NOMO-1 (cell line): ENCODE measurements around the gene RFTN1.
A peak's percentile ranks its signal among the peaks of the same experiment; 100 is the strongest.

Experiments
- DNase-seq, 2 experiments: peaks; one replicate each; lab custom pipeline; 2025; ENCODE audit not compliant: unreplicated experiment in 2 of 2; lab: John Stamatoyannopoulos, UW

Gene RFTN1

DNA sequence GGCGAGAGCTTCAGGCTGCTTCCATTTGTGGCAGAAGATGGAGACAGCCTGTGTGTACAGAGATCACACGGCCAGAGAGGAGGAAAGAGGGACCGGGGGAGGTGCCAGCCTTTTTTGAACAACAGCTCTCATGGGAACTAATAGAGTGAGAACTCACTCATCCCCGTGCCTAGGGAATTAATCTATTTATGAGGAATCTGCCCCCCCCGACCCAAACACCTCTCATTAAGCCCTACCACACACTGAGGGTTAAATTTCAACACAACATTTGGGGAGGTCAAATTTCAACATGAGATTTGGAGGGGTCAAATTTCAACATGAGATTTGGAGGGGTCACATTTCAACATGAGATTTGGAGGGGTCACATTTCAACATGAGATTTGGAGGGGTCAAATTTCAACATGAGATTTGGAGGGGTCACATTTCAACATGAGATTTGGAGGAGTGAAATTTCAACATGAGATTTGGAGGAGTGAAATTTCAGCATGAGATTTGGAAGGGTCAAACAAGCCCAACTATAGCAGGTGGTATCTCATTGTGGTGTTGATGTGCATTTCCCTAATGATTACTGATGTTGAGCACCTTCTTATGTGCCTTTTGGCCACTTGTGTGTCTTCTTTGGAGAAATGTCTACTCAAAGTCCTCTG, 20.6 kb upstream of the RFTN1 start:
- no peak for DNase-seq

DNA sequence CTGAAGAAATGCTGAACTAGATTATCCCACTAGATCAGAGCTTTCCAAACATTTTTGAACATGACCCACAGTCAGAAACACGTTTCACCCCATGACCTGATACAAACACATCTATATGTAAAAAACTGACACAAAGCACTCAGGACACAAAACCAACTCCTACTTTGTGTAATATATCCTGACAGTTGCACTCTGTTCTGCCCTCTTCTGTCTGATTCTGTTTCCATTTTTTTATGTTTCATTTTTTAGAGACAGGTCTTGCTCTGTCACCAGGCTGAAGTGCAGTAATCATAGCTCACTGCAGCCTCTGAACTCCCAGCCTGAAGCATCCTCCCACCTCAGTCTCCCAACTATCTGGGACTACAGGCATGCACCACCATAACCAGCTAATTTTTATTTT, 15.8 kb upstream of the RFTN1 start:
- no peak for DNase-seq

DNA sequence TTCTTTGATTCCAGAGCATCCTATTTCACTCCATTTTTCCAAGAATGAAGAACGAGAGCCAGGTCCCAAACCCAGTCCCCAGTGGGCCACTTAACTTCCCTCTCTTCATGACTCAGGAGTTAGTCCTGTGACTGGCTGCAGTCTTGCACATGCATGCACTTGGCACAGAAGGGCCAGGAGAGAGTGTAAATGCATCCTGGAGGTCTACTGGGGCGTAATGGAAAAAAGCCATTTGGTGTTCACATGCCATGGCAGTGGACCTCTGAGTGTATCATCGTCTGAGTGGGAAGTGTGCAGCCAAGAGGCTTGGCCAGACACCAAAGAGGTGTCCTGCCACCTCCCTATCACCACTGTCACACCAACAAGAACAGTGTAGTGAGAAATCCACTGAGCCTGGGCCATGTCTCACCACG, 15.1 kb upstream of the RFTN1 start:
- DNase-seq = no peak

DNA sequence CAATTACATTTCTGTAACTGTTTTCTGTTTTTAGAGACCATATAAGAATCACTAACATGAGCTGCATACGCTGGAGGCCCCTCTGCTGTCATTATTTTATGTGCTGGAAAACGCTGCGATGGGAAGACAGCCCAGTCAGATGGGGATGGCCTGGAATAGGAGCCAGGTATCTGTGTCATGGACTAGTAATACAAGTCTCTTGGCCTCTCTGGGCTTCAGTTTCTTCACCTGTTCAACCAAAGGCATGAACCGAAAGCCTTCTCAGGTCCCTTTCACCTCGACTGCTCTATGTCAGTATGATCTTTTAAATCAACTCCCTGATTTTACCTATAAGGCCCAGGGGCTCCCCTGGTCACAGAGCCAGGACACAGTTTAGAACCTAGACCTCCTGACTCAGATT, 14.6 kb upstream of the RFTN1 start:
- DNase-seq = no peak

DNA sequence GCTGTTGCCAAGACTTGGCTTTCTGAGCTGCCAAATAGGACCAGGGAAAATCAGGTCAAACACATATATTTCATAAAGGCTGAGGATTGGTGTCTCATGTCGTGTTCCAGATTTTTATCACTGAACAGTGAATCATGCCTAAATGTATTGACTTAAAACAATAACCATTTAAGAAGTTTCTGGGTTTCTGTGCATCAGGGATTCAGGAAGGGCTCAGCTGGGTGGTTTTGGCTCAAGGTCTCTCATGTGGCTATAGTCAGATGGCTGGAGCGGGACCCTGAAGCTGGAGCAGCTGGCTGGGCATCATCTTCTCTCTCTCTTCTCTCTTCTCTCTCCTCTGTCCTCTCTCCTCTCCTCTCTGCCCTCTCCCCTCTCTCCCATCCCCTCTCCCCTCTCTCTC, 10.7 kb upstream of the RFTN1 start:
- DNase-seq = no peak

DNA sequence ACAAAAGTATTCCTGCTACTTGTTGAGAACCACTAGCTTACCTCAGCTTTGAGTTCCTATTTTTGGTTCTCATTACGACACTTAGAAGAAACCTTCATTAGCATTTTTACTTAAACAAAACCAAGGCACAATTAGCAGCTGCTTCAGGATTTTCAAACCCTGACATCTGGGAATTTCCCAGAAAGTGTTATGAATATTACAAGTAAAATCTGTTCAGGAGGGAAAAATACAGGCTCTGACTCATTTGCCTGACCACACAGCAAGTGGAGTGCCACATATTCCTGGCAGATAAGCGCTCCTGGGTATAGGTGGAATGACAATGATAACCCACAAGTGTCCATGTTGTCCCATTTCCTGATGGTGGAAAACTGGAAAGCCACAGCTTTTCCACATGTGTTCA, 10.3 kb upstream of the RFTN1 start:
- peak in 1 of 2 experiments; percentile 35 for DNase-seq

DNA sequence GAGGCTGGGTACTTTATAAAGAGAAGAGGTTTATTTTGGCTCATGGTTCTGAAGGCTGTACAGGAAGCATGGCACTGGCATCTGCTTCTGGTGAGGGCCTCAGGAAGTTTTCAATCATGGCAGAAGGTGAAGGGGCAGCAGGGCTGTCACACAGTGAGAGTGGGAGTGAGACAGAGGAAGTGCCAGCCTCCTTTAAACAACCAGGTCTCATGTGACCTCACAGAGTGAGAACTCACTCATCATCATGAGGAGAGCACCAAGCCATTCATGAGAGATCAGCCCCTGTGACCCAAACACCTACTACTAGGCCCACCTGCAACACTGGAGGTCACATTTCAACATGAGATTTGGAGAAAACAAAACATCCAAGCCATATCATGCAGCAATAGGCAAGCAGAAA, 9.3 kb upstream of the RFTN1 start:
- no peak for DNase-seq

GRCh38 chr3:16520970-16521881, 7.7 kb upstream of the RFTN1 start:
- DNase-seq = peak; percentile 7 to 26

DNA sequence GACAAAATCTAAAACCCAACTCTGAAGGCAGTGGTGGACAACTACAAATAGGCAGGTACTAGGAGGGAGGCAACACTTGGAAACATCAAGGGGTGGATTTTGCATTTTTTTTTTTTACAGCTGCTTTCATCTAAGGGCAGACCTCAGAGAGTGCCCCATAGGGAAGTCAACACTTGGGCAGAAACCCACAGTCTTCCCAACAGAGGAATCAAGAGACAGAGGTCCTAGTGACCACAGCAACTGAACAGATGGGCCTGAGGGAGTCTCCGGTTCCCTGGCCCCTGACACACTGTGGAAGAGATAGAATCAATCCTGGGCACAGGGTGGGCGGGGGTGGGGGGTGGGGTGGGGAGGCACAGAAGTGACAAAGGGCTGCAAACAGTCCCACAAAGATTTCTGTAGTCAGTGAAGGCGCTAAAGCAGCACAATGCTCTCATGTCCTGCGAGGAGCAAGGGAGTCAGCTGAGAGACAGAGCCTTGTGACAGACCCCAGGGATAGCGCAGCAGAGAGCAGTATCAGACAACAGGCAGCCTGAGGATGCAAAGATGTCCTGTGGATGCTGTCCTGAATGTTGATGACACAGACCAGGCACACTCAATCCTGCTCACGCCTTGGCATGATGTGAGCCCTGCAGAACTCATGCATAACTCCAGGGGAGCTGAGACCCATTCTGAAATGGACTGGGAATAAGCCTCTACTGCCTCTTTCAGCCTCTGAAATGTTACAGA, 6.9 kb upstream of the RFTN1 start:
- DNase-seq = no peak

DNA sequence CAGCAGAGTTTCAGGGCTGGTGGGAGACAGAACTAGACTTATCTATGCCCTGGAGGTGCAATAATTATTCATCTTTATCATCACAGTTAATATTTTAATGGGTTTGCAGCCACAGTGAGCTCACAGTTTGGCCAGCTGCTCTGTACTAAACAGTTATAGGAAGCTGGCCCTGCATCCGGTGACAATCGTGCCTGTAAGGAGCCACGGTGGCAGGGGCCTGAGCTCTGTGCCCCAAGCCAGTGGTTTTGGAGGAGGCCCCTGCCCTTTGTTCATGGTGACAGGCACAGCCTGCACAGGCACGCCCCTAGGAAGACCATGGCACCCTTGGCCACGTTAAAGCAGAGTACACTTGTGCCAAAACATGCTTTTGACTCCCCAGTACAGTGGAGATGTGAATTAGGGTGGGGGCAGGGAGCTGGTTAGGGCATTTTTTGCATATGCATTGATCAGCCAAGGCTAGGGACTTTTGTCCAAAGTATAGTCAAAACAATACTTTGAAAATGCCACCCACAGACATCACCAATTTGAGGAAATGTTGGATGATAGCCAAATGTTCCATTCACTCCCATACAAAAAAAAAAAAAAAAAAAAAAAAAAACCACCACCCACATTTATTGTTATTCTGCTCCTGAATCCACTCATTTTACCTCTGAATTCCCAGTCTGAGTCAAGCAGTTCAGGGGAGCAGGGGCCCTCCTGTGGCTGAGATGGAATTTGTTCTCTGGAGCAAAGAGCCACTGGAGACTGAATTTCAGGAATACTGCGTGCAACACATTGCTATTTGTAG, 3.4 kb upstream of the RFTN1 start:
- no peak for DNase-seq

DNA sequence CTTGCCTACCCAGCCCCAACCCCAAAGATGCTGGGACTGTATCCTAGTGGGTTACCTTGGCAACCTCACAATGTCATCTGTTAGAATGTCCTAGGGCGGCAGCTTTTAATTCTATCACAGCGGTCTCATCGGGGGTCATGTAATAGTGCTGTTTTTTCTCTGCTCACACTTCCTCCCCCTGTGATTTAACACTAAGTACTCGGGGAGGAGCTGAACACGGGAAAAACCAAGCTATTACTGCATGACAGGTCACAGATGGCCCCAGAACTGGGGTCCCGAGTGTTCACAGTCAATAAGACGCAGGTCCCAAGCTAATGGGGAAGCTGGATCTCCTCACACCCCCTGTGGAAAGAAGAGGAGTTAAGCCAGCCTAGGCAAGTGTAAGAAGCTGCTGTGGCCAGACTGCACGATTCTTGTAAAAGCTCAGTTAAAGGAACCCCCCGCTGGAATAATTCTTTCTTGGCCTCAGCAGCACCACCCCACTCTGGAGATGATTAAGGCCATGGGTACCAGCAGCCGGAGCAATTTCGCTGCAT, 2.5 kb upstream of the RFTN1 start:
- no peak for DNase-seq

- no peak for DNase-seq
Measured at GRCh38 chr3:16514755-16515353, 1.4 kb upstream of the RFTN1 start.

- DNase-seq = no peak
Measured at GRCh38 chr3:16514021-16514700, 662 bp upstream of the RFTN1 start.

DNA sequence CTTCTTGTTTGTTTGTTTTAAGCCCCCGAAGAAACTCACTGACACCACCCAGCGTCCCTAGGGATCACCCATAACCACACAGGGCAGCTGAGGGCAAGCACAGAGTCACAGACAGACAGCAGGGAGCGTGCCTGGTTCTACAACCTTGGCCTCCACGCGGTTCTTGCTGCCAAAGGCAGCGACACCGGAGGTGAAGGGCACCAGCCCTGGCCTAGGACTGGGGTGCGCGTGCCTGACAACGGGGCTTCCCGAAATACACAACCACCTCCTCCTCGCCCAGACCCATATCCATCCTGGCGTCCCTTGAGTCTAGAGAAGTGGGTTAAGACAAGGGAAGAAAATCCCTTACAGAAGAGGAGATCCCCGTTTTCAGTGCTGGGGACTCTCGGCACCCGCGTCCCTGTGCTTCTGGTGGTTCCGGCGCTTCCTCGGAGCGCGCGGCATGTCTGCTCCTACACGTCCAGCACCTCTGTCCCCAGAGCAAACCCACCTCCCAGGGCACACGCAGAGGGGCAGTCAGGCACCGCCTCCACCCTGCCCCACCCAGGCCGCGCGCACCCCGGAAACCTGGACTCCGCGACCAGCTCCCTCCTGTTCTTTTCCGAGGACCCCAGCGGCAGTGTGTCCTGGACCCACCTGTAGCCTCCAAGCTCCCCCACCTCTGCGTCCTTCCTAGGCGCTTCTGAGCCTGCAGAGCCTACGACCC, 911 bp downstream of the RFTN1 start:
- DNase-seq = peak; percentile 33 to 41

DNA sequence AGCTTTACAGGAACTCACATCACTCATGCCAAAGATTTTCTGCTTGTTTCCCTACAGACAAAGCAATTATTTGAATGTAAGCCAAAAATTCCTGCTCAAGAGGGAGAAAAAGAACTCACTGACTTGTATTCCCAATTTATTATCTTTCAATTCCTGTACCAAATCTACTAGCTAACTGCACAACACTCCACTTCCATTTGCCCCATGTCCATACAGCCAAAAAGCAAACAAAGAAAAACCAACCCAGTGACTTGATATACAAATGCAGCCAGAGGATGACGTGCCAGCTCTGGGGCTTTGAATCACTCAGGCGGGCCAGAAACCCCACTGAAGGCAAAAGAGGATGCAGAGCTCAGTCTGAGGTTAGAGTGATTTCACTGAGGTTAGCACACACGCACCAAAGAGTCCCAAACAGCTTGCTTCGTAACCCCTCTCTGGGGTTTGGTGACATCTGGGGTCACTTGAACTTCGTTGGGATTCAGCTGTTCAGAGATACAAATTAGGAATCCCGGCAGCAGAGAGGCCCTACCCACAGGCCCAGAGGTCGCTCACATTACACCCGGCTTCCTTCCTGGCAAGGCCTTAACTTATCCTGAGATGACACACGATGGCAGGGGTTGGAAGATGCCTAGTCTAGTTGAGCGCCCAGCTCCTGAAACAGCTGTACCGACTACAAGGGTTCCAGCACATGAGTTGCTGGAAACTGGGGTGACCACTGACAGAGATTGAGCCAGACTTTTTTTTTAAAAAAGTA, 1.6 kb downstream of the RFTN1 start:
- peak; percentile 60 to 61 for DNase-seq

- no peak for DNase-seq
Measured at GRCh38 chr3:16510620-16511319, 2.7 kb downstream of the RFTN1 start.

DNA sequence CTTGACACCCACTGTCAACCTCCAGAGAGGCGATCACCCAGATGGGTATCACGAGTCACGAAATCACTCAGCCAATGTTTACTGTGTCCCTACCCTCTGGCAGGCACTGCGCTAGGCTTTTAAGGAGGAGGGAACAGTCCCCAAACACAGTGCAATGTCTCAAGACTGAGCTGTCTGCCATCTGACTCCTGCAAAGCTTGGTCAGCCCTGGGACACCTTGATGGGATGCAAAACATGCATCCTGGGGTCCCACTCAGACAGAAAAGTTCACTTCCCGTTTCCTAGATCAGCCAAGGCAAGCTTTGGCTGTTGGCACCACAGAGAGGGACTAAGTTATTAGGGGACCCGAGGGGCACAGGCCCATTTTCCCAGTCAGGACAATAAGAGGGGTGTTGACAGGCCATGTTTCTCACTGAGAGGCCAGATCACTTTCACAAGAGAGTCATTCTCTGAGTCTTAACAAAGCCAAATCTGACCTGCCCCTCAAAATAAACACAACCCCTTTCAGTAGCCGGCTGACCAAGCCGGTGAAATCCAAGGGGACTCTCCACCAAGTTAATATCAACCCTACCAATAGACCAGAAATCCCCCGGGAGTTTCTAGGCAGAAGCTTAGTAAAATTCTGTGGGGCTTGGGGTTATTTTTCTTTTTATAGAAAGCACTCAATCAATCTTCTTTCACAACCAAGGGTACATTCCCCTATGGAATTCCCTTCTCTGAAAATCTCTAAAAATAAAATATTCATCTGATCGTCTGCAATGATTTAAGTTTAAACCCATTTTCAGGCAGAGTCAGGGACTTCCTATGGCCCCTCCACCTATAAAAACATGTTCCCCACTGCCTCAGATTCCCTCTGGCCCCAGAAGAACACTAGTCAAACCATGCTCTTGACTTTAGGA, 3.5 kb downstream of the RFTN1 start:
- DNase-seq = no peak
